K562 (cell line): ENCODE measurements around the gene COPS6.

Experiments used
- CBX5 ChIP-seq: IDR thresholded peaks from 2 replicates; pipeline ENCODE4 v1.6.1; 2014; ENCODE audit warnings: low read depth, borderline replicate concordance
- CTBP1 ChIP-seq: fragments of 450-650 bp; IDR thresholded peaks from 2 replicates; pipeline ENCODE4 v1.6.1; 2016; ENCODE audit warnings: borderline replicate concordance
- E2F4 ChIP-seq: sonication (generic); formaldehyde crosslinking; IDR thresholded peaks from 2 replicates; pipeline ENCODE4 v1.8.0; 2022; ENCODE audit warnings: mild to moderate bottlenecking, low read depth, missing genetic modification reagents
- GABPA ChIP-seq: fragments of 200-800 bp; sonication (Bioruptor generic); conservative IDR thresholded peaks from 2 replicates; pipeline ENCODE4 v1.6.1; 2016; ENCODE audit warnings: low read depth, missing genetic modification characterization, missing compliant biosample characterization
- GATAD2B ChIP-seq: fragments of 450-650 bp; IDR thresholded peaks from 2 replicates; pipeline ENCODE4 v1.6.1; 2017; ENCODE audit warnings: mild to moderate bottlenecking, borderline replicate concordance
- JUND ChIP-seq, 2 experiments: IDR thresholded peaks; 2 replicates in 1 of 2; 3 replicates in 1 of 2; pipeline ENCODE4 v1.6.1; 2011; ENCODE audit warnings: borderline replicate concordance in 2 of 2, low read depth in 2 of 2, low read length in 2 of 2, improper control_type of control experiment in 1 of 2, missing biosample characterization in 1 of 2, missing genetic modification characterization in 1 of 2, missing genetic modification reagents in 1 of 2
- LCOR ChIP-seq: sonication (generic); formaldehyde crosslinking; IDR thresholded peaks from 2 replicates; pipeline ENCODE4 v1.8.0; 2022; ENCODE audit warnings: mild to moderate bottlenecking, missing genetic modification reagents
- MAX ChIP-seq: sonication (generic); formaldehyde crosslinking; IDR thresholded peaks from 2 replicates; pipeline ENCODE4 v1.9.0; 2022; ENCODE audit warnings: mild to moderate bottlenecking, missing genetic modification reagents
- SMAD4 ChIP-seq: fragments of 250-450 bp; sonication (Bioruptor Pico); conservative IDR thresholded peaks from 2 replicates; pipeline ENCODE4 v1.8.0; 2021; ENCODE audit warnings: inconsistent platforms, mild to moderate bottlenecking, moderate library complexity
- SMC3 ChIP-seq: conservative IDR thresholded peaks from 2 replicates; pipeline ENCODE4 v1.6.1; 2011; ENCODE audit warnings: low read depth, low read length, improper control_type of control experiment; ENCODE audit not compliant: insufficient read depth
- SNIP1 ChIP-seq: fragments of 450-650 bp; IDR thresholded peaks from 2 replicates; pipeline ENCODE4 v1.7.1; 2017; ENCODE audit warnings: low read depth, mild to moderate bottlenecking
- ZKSCAN1 ChIP-seq: fragments of 150-350 bp; IDR thresholded peaks from 2 replicates; pipeline ENCODE4 v1.6.1; 2016; ENCODE audit warnings: low read depth, low read length

- TF ChIP-seq CBX5 (no peak), LCOR (CRISPR knock-in tag) (no peak), GATAD2B (no peak), E2F4 (no peak), MAX (CRISPR knock-in tag) (no peak), SMAD4 (no peak), ZKSCAN1 (no peak), CTBP1 (no peak), GABPA (no peak), SNIP1 (no peak), JUND (IDR thresholded peaks at IDR 0.05; ENCODE audit: borderline replicate concordance, low read depth, low read length) (no peak), JUND (tag; IDR thresholded peaks at IDR 0.05; ENCODE audit: borderline replicate concordance, low read depth, low read length) (no peak), SMC3 (no peak)
These were observed 4.7 kb downstream of the COPS6 start for GRCh38 chr7:100093498-100093897.
